Measurements from ENCODE around the gene CLDN17. TPM values are rescaled to one million over a fixed set of nuclear protein-coding genes. Genes with fewer than 3 reads are reported as not detected.

CLDN17 gene
- not detected for total RNA-seq

GRCh38 chr21:30166705-30167104, at the start of gene CLDN17:
CLDN17 (minus strand) TSS chr21:30166805; CDS start chr21:30166617, 188 bp downstream.
- no peak for DNase-seq
- CTCF ChIA-PET: no interaction called here
- intact Hi-C loops (cut with micrococcal nuclease): no loop called here
- POLR2A ChIA-PET: no interaction called here
- H3K4me3 Mint-ChIP-seq: no peak within 1 kb of the TSS
- H3K36me3 Mint-ChIP-seq: no peaks in the 10 kb centered on the region
- no peaks in the 10 kb centered on the region for H3K4me1 Mint-ChIP-seq (ENCODE audit: low read depth)
- no peak within 1 kb of the TSS for H3K27ac Mint-ChIP-seq
- no peaks in the 10 kb centered on the region for H3K9me3 Mint-ChIP-seq
- no peaks in the 10 kb centered on the region for H3K27me3 Mint-ChIP-seq

GRCh38 chr21:30216041-30216723, 49.6 kb upstream of the CLDN17 start, which contains the start of gene CLDN8:
CLDN8 (minus strand) TSS chr21:30216097; CDS start chr21:30215925, 172 bp downstream.
- H3K27me3 Mint-ChIP-seq: peaks cover 1% of the 10 kb centered on the region
- no peaks in the 10 kb centered on the region for H3K9me3 Mint-ChIP-seq
- ChIA-PET POLR2A (no interaction called here), CTCF (no interaction called here)
- H3K27ac Mint-ChIP-seq: no peak within 1 kb of the TSS
- H3K36me3 Mint-ChIP-seq: no peaks in the 10 kb centered on the region
- DNase-seq: no peak
- intact Hi-C loops (cut with micrococcal nuclease): no loop called here
- H3K4me3 Mint-ChIP-seq: no peak within 1 kb of the TSS
- H3K4me1 Mint-ChIP-seq (ENCODE audit: low read depth): no peaks in the 10 kb centered on the region

- Mint-ChIP-seq H3K36me3 (no peaks in the 10 kb centered on the region), H3K9me3 (no peaks in the 10 kb centered on the region), H3K4me3 (no peak overlapping the region), H3K4me1 (ENCODE audit: low read depth) (no peaks in the 10 kb centered on the region), H3K27me3 (no peaks in the 10 kb centered on the region), H3K27ac (no peak overlapping the region)
- intact Hi-C loops (cut with micrococcal nuclease): no loop called here
- ChIA-PET POLR2A (no interaction called here), CTCF (no interaction called here)
- no peak for DNase-seq
Measured at GRCh38 chr21:30211071-30211470, 44.5 kb upstream of the CLDN17 start.

DNA sequence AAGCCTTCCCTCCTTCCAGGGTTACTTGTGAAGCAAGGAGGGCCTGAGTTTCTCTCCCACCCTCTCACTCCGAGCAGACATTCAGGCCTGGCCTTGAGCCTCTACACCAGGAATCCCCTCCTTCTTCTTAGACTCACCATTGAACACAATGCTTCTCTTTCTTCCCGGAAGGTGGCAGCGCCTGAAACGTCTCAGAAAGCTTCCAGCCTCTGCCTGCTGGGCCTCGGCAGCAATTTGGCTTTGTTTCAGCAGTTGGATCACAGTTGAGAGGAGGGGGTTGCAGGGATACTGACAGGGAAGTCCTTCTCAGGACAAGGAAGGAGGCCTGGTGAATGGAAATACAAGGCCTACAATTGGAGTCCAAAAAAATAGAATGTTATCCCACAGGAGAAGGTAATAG, 43.0 kb upstream of the CLDN17 start:
- H3K27me3 Mint-ChIP-seq: no peaks in the 10 kb centered on the region
- POLR2A ChIA-PET: no interaction called here
- no peaks in the 10 kb centered on the region for H3K9me3 Mint-ChIP-seq
- H3K4me1 Mint-ChIP-seq (ENCODE audit: low read depth): no peaks in the 10 kb centered on the region
- DNase-seq: no peak
- no peak overlapping the region for H3K27ac Mint-ChIP-seq
- intact Hi-C loops (cut with micrococcal nuclease): no loop called here
- CTCF ChIA-PET: no interaction called here
- H3K36me3 Mint-ChIP-seq: no peaks in the 10 kb centered on the region
- no peak overlapping the region for H3K4me3 Mint-ChIP-seq

DNA sequence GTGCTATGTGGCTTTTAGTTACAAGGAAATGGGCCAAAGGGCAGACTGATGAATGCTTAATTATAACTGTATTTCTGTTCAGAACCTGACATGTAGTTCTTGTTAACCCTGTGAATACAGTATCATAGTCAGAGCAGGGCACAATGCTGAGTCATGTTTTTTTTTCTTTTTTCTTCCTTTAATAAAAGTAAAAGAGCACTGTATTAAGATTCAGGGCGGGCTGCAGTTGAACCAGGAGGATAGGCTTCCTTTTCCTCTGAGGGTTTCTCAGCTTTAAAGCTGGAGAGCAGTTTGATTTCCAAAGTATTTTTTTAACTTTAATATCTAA, 40.6 kb upstream of the CLDN17 start:
- H3K27ac Mint-ChIP-seq: no peak overlapping the region
- no peaks in the 10 kb centered on the region for H3K9me3 Mint-ChIP-seq
- H3K36me3 Mint-ChIP-seq: no peaks in the 10 kb centered on the region
- intact Hi-C loops (cut with micrococcal nuclease): no loop called here
- no peak overlapping the region for H3K4me3 Mint-ChIP-seq
- H3K4me1 Mint-ChIP-seq (ENCODE audit: low read depth): no peaks in the 10 kb centered on the region
- POLR2A ChIA-PET: no interaction called here
- CTCF ChIA-PET: no interaction called here
- H3K27me3 Mint-ChIP-seq: no peaks in the 10 kb centered on the region
- DNase-seq: no peak

DNA sequence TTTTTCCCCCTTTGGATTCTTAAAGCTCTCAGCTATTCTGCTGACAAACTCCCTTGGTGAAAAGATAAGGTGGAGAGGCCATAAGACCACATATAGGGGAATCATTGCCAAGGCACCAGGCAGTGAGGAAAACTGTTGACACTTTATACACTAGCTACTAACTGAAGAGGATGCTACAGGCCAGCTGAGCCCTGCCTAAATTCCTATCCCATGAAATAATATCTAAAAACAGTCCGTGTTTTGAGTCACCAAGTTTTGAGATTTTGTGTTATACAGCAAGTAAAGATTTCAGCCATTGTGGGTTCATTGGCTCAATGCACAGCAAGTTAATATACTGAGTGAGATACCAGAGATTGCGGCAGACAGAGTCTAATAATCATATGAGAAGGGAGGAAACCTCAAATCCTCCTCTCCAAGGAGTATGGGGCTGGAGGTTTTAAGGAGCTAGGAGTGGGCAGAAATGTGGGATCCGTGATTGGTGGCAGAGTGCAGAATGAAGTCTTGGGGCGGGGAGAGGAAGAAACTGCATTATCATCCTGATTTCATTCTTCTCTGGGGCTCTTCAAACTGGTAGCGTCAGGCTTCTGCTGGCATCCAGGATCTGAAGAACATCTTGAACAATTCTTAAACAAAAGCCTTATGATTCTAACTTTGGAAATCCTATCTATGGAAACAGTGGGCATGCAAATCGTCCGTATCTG, 40.1 kb upstream of the CLDN17 start:
- H3K36me3 Mint-ChIP-seq: no peaks in the 10 kb centered on the region
- intact Hi-C loops (cut with micrococcal nuclease): no loop called here
- H3K27ac Mint-ChIP-seq: no peak overlapping the region
- H3K27me3 Mint-ChIP-seq: no peaks in the 10 kb centered on the region
- POLR2A ChIA-PET: no interaction called here
- no peak overlapping the region for H3K4me3 Mint-ChIP-seq
- no peaks in the 10 kb centered on the region for H3K9me3 Mint-ChIP-seq
- CTCF ChIA-PET: no interaction called here
- no peaks in the 10 kb centered on the region for H3K4me1 Mint-ChIP-seq (ENCODE audit: low read depth)
- DNase-seq: no peak

DNA sequence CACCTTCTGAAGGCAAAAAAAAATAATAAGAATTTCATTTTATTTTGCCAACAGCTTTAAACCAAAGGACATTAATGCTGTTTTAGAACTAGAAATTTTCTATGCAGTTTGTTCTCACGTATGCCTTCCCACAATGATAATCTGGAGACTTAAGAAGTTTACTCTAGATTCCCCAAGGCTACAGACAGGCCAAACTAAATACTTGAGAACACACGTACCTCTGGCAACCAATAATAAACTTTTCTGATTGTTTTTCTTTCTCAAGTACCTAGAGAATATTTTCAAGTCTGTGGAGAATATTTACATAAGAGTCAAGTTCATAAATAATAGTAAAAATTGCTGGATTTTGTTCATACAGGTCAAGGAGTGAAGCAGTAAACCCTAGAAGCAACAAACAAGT, 33.4 kb upstream of the CLDN17 start:
- CTCF ChIA-PET: no interaction called here
- Mint-ChIP-seq H3K27me3 (no peaks in the 10 kb centered on the region), H3K4me1 (ENCODE audit: low read depth) (no peaks in the 10 kb centered on the region), H3K4me3 (no peak overlapping the region), H3K36me3 (no peaks in the 10 kb centered on the region), H3K9me3 (no peaks in the 10 kb centered on the region), H3K27ac (no peak overlapping the region)
- intact Hi-C loops (cut with micrococcal nuclease): no loop called here
- no peak for DNase-seq
- POLR2A ChIA-PET: no interaction called here

- H3K4me3 Mint-ChIP-seq: no peak overlapping the region
- intact Hi-C loops (cut with micrococcal nuclease): loop anchor here (1.0 kb wide), 1 partner anchor 150 kb away; no protein-coding TSS in a partner anchor
- DNase-seq: no peak
- H3K27ac Mint-ChIP-seq: no peak overlapping the region
- H3K9me3 Mint-ChIP-seq: no peaks in the 10 kb centered on the region
- ChIA-PET POLR2A (no interaction called here), CTCF (interaction anchor here (1.7 kb wide), 1 partner anchor 150 kb away, joined by 4 read pairs; no protein-coding TSS in a partner anchor)
- no peaks in the 10 kb centered on the region for H3K27me3 Mint-ChIP-seq
- no peaks in the 10 kb centered on the region for H3K36me3 Mint-ChIP-seq
- H3K4me1 Mint-ChIP-seq (ENCODE audit: low read depth): no peaks in the 10 kb centered on the region
Measured at GRCh38 chr21:30194701-30195299, 28.2 kb upstream of the CLDN17 start.

DNA sequence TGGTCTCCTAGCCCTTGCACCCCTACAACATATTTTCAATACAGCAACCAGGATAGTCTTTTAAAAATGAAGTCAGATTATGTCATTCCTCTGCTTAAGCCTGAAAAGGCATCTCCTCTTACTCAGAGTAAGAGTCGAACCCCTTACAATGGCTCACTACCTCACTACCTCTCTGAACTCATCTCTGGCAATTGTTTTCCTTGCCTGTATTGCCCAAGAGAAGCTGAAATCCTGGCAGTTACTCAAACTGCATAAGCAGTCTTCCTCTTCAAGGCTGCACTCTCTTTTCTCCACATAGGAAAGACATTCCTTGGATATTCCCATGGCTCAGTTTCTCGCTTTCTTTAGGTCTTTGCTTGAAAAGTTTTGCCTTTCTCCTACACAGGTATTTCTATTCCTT, 26.6 kb upstream of the CLDN17 start:
- ChIA-PET CTCF (no interaction called here), POLR2A (no interaction called here)
- H3K9me3 Mint-ChIP-seq: no peaks in the 10 kb centered on the region
- intact Hi-C loops (cut with micrococcal nuclease): no loop called here
- H3K27me3 Mint-ChIP-seq: no peaks in the 10 kb centered on the region
- no peak overlapping the region for H3K27ac Mint-ChIP-seq
- no peaks in the 10 kb centered on the region for H3K36me3 Mint-ChIP-seq
- DNase-seq: no peak
- H3K4me1 Mint-ChIP-seq (ENCODE audit: low read depth): no peaks in the 10 kb centered on the region
- no peak overlapping the region for H3K4me3 Mint-ChIP-seq

GRCh38 chr21:30190554-30190953, 23.9 kb upstream of the CLDN17 start:
- ChIA-PET CTCF (no interaction called here), POLR2A (no interaction called here)
- Mint-ChIP-seq H3K27me3 (no peaks in the 10 kb centered on the region), H3K36me3 (no peaks in the 10 kb centered on the region), H3K9me3 (no peaks in the 10 kb centered on the region), H3K4me1 (ENCODE audit: low read depth) (no peaks in the 10 kb centered on the region), H3K4me3 (no peak overlapping the region), H3K27ac (no peak overlapping the region)
- intact Hi-C loops (cut with micrococcal nuclease): no loop called here
- DNase-seq: no peak

- ChIA-PET POLR2A (no interaction called here), CTCF (no interaction called here)
- Mint-ChIP-seq H3K36me3 (no peaks in the 10 kb centered on the region), H3K4me3 (no peak overlapping the region), H3K27ac (no peak overlapping the region), H3K9me3 (no peaks in the 10 kb centered on the region), H3K27me3 (no peaks in the 10 kb centered on the region), H3K4me1 (ENCODE audit: low read depth) (no peaks in the 10 kb centered on the region)
- intact Hi-C loops (cut with micrococcal nuclease): no loop called here
- no peak for DNase-seq
Measured at GRCh38 chr21:30189773-30190172, 23.2 kb upstream of the CLDN17 start.

DNA sequence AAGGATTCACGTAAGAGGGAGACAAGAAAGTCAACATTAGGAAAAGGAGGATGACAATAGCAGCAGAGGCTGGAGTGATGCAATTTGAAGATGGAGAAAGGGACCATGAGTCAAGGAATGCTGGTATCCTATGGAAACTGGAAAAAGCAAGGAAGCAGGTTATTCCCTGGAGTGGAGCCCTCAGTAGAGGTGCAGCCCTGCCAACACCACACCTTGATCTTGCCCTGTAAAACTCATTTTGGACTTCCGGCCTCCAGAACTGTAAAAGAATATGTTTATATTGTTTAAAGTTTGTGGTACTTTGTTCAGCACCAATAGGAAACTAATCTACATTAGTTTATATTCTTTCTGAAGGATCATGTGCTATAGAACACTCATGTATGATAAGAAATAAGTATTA, 19.6 kb upstream of the CLDN17 start:
- Mint-ChIP-seq H3K27ac (no peak overlapping the region), H3K4me3 (no peak overlapping the region), H3K27me3 (no peaks in the 10 kb centered on the region), H3K9me3 (no peaks in the 10 kb centered on the region), H3K4me1 (ENCODE audit: low read depth) (no peaks in the 10 kb centered on the region), H3K36me3 (no peaks in the 10 kb centered on the region)
- intact Hi-C loops (cut with micrococcal nuclease): no loop called here
- ChIA-PET CTCF (no interaction called here), POLR2A (no interaction called here)
- no peak for DNase-seq

DNA sequence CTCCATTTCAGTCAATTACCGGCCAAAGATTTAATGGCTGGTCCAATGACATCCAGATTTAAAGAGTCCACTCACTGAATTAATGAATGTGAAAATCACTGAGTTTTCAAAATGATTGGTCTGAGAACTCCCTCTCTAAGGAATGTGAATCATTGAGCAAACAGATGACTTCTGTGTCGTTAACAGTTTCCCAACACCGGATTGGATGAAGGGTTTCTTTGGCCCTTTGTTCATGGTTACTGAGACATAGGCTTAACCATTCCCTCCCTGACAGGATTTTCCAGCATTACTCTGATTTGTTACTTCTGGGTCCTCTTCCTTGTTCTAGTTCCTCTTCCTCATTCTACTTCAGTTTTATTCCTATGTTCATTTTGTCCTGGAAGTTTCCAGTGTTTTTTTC, 1.5 kb upstream of the CLDN17 start:
- Mint-ChIP-seq H3K27me3 (no peaks in the 10 kb centered on the region), H3K27ac (no peak overlapping the region), H3K36me3 (no peaks in the 10 kb centered on the region), H3K4me3 (no peak overlapping the region), H3K4me1 (ENCODE audit: low read depth) (no peaks in the 10 kb centered on the region), H3K9me3 (no peaks in the 10 kb centered on the region)
- intact Hi-C loops (cut with micrococcal nuclease): no loop called here
- ChIA-PET CTCF (no interaction called here), POLR2A (no interaction called here)
- no peak for DNase-seq
